ENCODE results near the gene CORO2B.

DNA sequence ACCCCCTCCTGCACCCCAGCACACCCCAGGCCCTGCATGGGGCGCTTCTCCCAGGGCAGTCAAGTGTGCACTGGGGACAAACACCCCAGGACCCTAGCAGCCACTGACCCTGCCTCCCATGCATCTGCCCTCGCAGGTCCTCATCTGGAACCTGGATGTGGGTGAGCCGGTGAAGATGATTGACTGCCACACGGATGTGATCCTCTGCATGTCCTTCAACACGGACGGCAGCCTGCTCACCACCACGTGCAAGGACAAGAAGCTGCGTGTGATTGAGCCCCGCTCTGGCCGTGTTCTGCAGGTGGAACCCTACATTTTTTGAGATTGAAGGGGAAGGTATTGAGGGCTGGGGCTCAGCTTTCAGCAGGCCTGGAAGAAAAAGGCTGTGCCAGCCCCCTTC, 132.6 kb downstream of the CORO2B start:
- TF ChIP-seq IRF3 (IDR thresholded peaks at IDR 0.05; ENCODE audit: low read depth, low read length) (no peak), EZH2phosphoT487 (IDR thresholded peaks at IDR 0.05; ENCODE audit: borderline replicate concordance, low read depth) (no peak), CHD2 (IDR thresholded peaks at IDR 0.05; ENCODE audit: low read length, partially characterized antibody) (no peak)
- TF ChIP-seq, protein P1, sequence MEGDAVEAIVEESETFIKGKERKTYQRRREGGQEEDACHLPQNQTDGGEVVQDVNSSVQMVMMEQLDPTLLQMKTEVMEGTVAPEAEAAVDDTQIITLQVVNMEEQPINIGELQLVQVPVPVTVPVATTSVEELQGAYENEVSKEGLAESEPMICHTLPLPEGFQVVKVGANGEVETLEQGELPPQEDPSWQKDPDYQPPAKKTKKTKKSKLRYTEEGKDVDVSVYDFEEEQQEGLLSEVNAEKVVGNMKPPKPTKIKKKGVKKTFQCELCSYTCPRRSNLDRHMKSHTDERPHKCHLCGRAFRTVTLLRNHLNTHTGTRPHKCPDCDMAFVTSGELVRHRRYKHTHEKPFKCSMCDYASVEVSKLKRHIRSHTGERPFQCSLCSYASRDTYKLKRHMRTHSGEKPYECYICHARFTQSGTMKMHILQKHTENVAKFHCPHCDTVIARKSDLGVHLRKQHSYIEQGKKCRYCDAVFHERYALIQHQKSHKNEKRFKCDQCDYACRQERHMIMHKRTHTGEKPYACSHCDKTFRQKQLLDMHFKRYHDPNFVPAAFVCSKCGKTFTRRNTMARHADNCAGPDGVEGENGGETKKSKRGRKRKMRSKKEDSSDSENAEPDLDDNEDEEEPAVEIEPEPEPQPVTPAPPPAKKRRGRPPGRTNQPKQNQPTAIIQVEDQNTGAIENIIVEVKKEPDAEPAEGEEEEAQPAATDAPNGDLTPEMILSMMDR (IDR thresholded peaks at IDR 0.05), result no peak
